HCT116 (cell line): ENCODE data around the gene RIN3. TPM values are rescaled to one million over a fixed set of nuclear protein-coding genes. Genes with fewer than 3 reads are reported as not detected.

ENCODE experiments used
- ATAC-seq: fragments of 200-7000 bp; cut with Tn5 transposase; 2 replicates; pipeline ENCODE4 v1.9.1; 2020; ENCODE audit warnings: mild to moderate bottlenecking, moderate library complexity
- BruUV-seq: library from RNA; stranded (reverse); fragments of 400-500 nt; replicated peaks from 2 replicates; lab custom pipeline; 2021; lab: Mats Ljungman, UMichigan
- CTCF ChIA-PET: fragments of 300-600 bp; sonication (Branson Sonifier 250); formaldehyde crosslinking; loops from one replicate; lab custom pipeline; 2021; ENCODE audit warnings: antibody characterized with exemption; lab: Charles Lee
- POLR2A ChIA-PET: fragments of 300-600, 350-600 bp; sonication (Branson Sonifier 250); formaldehyde crosslinking; loops from one replicate; lab custom pipeline; 2021; ENCODE audit warnings: antibody characterized with exemption; lab: Charles Lee
- RAD21 ChIA-PET, 2 experiments: fragments of 300-600 bp; sonication (Branson Sonifier 250); formaldehyde crosslinking; loops; one replicate each; lab custom pipeline; 2023; ENCODE audit warnings: low total read pairs in 2 of 2; ENCODE audit not compliant: uncharacterized antibody in 2 of 2, unreplicated experiment in 2 of 2, low non-redundant PET in 1 of 2; lab: Charles Lee
- DNase-seq: peaks from one replicate; pipeline ENCODE4 v3.0.0-alpha.2; 2010; ENCODE audit warnings: low read depth, low spot score
- H2AFZ ChIP-seq: fragments of 200-600 bp; shearing (Covaris generic), sonication (generic); 2 replicates; pipeline ENCODE4 v1.6.1; 2017; ENCODE audit warnings: low read depth, mixed run types, mixed read lengths, antibody characterized with exemption, low read length; ENCODE audit not compliant: poor library complexity, severe bottlenecking
- H3K27ac ChIP-seq: 2 replicates; pipeline ENCODE4 v1.5.1; 2012; ENCODE audit warnings: low read depth, low read length
- H3K27me3 ChIP-seq: fragments of 200-600 bp; sonication (generic); 2 replicates; pipeline ENCODE4 v1.6.1; 2016; ENCODE audit warnings: mixed run types, low read length, mixed read lengths; ENCODE audit not compliant: insufficient read depth
- H3K36me3 ChIP-seq, 2 experiments: fragments of 200-500 bp in 1 of 2; fragments of 200-600 bp in 1 of 2; sonication (Bioruptor generic) in 1 of 2; sonication (generic) in 1 of 2; 2 replicates each; pipeline versions ENCODE4 v1.5.1 to v1.6.1; 2014 to 2016; ENCODE audit warnings: low read length in 2 of 2, inconsistent platforms in 1 of 2, mixed read lengths in 1 of 2, mixed run types in 1 of 2; ENCODE audit not compliant: insufficient read depth in 2 of 2, control insufficient read depth in 1 of 2
- H3K4me1 ChIP-seq, 2 experiments: fragments of 200-600 bp in 1 of 2; sonication (generic) in 1 of 2; 2 replicates each; pipeline versions ENCODE4 v1.5.1 to v1.6.1; 2012 to 2017; ENCODE audit warnings: low read length in 2 of 2, inconsistent platforms in 1 of 2, mild to moderate bottlenecking in 1 of 2, mixed read lengths in 1 of 2, mixed run types in 1 of 2, moderate library complexity in 1 of 2; ENCODE audit not compliant: insufficient read depth in 2 of 2, control insufficient read depth in 1 of 2
- H3K4me2 ChIP-seq: fragments of 200-600 bp; sonication (generic); 2 replicates; pipeline ENCODE4 v1.6.1; 2017; ENCODE audit warnings: mixed run types, low read length, mixed read lengths
- H3K4me3 ChIP-seq, 2 experiments: fragments of 200-600 bp in 1 of 2; sonication (generic) in 1 of 2; replicated peaks in 1 of 2; 2 replicates each; pipeline ENCODE4 v1.5.1; 2011 to 2016; ENCODE audit warnings: low read length in 2 of 2, control low read depth in 1 of 2, low read depth in 1 of 2, mild to moderate bottlenecking in 1 of 2, mixed read lengths in 1 of 2, mixed run types in 1 of 2
- H3K79me2 ChIP-seq: fragments of 200-600 bp; sonication (generic); 2 replicates; pipeline ENCODE4 v1.6.1; 2017; ENCODE audit warnings: mild to moderate bottlenecking, mixed run types, low read length, moderate library complexity, mixed read lengths; ENCODE audit not compliant: insufficient read depth
- H3K9ac ChIP-seq: fragments of 200-600 bp; sonication (generic); 2 replicates; pipeline ENCODE4 v1.6.1; 2016; ENCODE audit warnings: low read length, mixed read lengths
- H3K9me2 ChIP-seq: fragments of 200-600 bp; sonication (generic), shearing (Covaris generic); 2 replicates; pipeline ENCODE4 v1.6.1; 2017; ENCODE audit warnings: mixed run types, mild to moderate bottlenecking, moderate library complexity; ENCODE audit not compliant: insufficient read depth
- H3K9me3 ChIP-seq, 2 experiments: fragments of 200-500 bp in 1 of 2; fragments of 200-600 bp in 1 of 2; sonication (Bioruptor generic) in 1 of 2; sonication (generic) in 1 of 2; 2 replicates each; pipeline ENCODE4 v1.6.1; 2014 to 2017; ENCODE audit warnings: low read length in 2 of 2, mixed read lengths in 2 of 2, inconsistent platforms in 1 of 2, low read depth in 1 of 2, mild to moderate bottlenecking in 1 of 2, mixed run types in 1 of 2, moderate library complexity in 1 of 2; ENCODE audit not compliant: control insufficient read depth in 1 of 2, insufficient read depth in 1 of 2
- H4K20me1 ChIP-seq: fragments of 200-600 bp; sonication (generic), shearing (Covaris generic); 2 replicates; pipeline ENCODE4 v1.6.1; 2017; ENCODE audit warnings: mixed run types, mild to moderate bottlenecking, moderate library complexity; ENCODE audit not compliant: insufficient read depth
- ATF3 ChIP-seq: IDR thresholded peaks from 2 replicates; pipeline ENCODE4 v1.6.1; 2012
- CBX3 ChIP-seq: IDR thresholded peaks from 2 replicates; pipeline ENCODE4 v1.6.1; 2012; ENCODE audit warnings: low read depth
- CEBPB ChIP-seq: IDR thresholded peaks from 2 replicates; pipeline ENCODE4 v1.6.1; 2012; ENCODE audit warnings: low read depth
- CTCF ChIP-seq, 3 experiments: fragments of 200-600 bp in 1 of 3; sonication (generic) in 1 of 3; IDR thresholded peaks in 2 of 3; conservative IDR thresholded peaks in 1 of 3; 2 replicates each; pipeline ENCODE4 v1.5.1; 2012 to 2017; ENCODE audit warnings: low read depth in 2 of 3, low read length in 2 of 3, antibody characterized with exemption in 1 of 3, borderline replicate concordance in 1 of 3, control low read depth in 1 of 3, mild to moderate bottlenecking in 1 of 3, mixed read lengths in 1 of 3, mixed run types in 1 of 3, moderate library complexity in 1 of 3; ENCODE audit not compliant: insufficient read depth in 1 of 3
- EGR1 ChIP-seq: IDR thresholded peaks from 2 replicates; pipeline ENCODE4 v1.6.1; 2012; ENCODE audit warnings: low read depth
- ELF1 ChIP-seq: IDR thresholded peaks from 2 replicates; pipeline ENCODE4 v1.6.1; 2012; ENCODE audit warnings: low read depth, borderline replicate concordance
- EZH2 ChIP-seq: fragments of 200-600 bp; sonication (generic); IDR thresholded peaks from 2 replicates; pipeline ENCODE4 v1.6.1; 2017; ENCODE audit warnings: antibody characterized with exemption, mixed run types
- EZH2phosphoT487 ChIP-seq: fragments of 200-600 bp; IDR thresholded peaks from 2 replicates; pipeline ENCODE4 v1.6.1; 2018; ENCODE audit warnings: antibody characterized with exemption, borderline replicate concordance
- FOSL1 ChIP-seq: IDR thresholded peaks from 2 replicates; pipeline ENCODE4 v1.6.1; 2012; ENCODE audit warnings: low read depth
- JUND ChIP-seq: IDR thresholded peaks from 2 replicates; pipeline ENCODE4 v1.6.1; 2012
- POLR2AphosphoS5 ChIP-seq: IDR thresholded peaks from 2 replicates; pipeline ENCODE4 v1.6.1; 2011; ENCODE audit warnings: mild to moderate bottlenecking, low read depth, low read length, moderate library complexity
- RAD21 ChIP-seq: IDR thresholded peaks from 2 replicates; pipeline ENCODE4 v1.6.1; 2012; ENCODE audit warnings: low read depth, mild to moderate bottlenecking
- REST ChIP-seq: IDR thresholded peaks from 2 replicates; pipeline ENCODE4 v1.6.1; 2012; ENCODE audit warnings: low read depth
- SP1 ChIP-seq: IDR thresholded peaks from 2 replicates; pipeline ENCODE4 v1.6.1; 2012; ENCODE audit warnings: low read depth
- SRF ChIP-seq: IDR thresholded peaks from 2 replicates; pipeline ENCODE4 v1.6.1; 2012; ENCODE audit warnings: low read depth
- TCF7L2 ChIP-seq: IDR thresholded peaks from 2 replicates; pipeline ENCODE4 v1.7.0; 2011; ENCODE audit warnings: borderline replicate concordance, inconsistent platforms; ENCODE audit not compliant: insufficient read depth, insufficient read length; ENCODE audit errors: extremely low read depth
- YY1 ChIP-seq: IDR thresholded peaks from 2 replicates; pipeline ENCODE4 v1.6.1; 2011; ENCODE audit warnings: low read length, low read depth, moderate library complexity, mild to moderate bottlenecking; ENCODE audit not compliant: insufficient replicate concordance; ENCODE audit errors: extremely low read depth
- ZBTB33 ChIP-seq: IDR thresholded peaks from 2 replicates; pipeline ENCODE4 v1.6.1; 2011; ENCODE audit warnings: mild to moderate bottlenecking, low read length, moderate library complexity; ENCODE audit not compliant: insufficient replicate concordance; ENCODE audit errors: extremely low read depth
- ZNF274 ChIP-seq: fragments of 200-500 bp; sonication (Bioruptor generic); IDR thresholded peaks from 2 replicates; pipeline ENCODE4 v1.6.1; 2014; ENCODE audit warnings: mild to moderate bottlenecking, low read depth, low read length, inconsistent platforms
- intact Hi-C: fragments of 100-400 bp; cut with micrococcal nuclease; formaldehyde crosslinking; loops from 2 replicates; pipeline ENCODE4 v1.10.0; 2022
- total RNA-seq: library from RNA; stranded (reverse); gene quantifications from one replicate; pipeline ENCODE4 v1.2.1, GENCODE V29; 2021; ENCODE audit not compliant: unreplicated experiment

RIN3 gene
- total RNA-seq, 1 experiment from 2014 or later = 22.2 TPM

DNA sequence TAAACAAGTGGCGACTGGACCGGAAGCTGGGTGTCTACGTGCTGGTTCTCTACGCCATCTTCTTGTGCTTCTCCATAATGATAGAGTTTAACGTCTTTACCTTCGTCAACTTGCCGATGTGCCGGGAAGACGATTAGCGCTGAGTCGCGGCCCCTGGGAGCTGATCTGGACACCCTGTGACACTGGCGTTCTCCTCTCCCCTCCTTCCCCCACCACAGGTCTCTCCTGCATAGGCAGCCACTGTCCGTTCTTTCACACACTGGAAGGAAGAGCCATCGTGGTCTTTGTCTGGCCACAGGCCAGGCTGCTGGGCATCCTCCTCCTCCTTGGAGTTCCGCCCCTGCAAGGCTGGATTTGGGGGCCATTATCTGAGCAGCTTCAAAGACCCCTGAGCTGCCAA, 20.1 kb upstream of the RIN3 start:
- Histone ChIP-seq H3K9ac (no peak overlapping the region), H2AFZ (no peak overlapping the region), H3K9me3 (no peaks in the 10 kb centered on the region), H4K20me1 (no peaks in the 10 kb centered on the region), H3K27me3 (no peaks in the 10 kb centered on the region), H3K4me2 (no peak overlapping the region), H3K4me1 (no peaks in the 10 kb centered on the region), H3K27ac (no peak overlapping the region), H3K36me3 (no peaks in the 10 kb centered on the region), H3K4me3 (no peak overlapping the region), H3K79me2 (no peaks in the 10 kb centered on the region), H3K9me2 (no peaks in the 10 kb centered on the region)
- DNase-seq (no peak), ATAC-seq (no peak)
- BruUV-seq = no TSS peak
- TF ChIP-seq YY1 = no peak
- no peak for TF ChIP-seq POLR2AphosphoS5
- no peak for TF ChIP-seq SP1
- no peak for TF ChIP-seq ELF1
- no peak for TF ChIP-seq CBX3
- TF ChIP-seq ATF3 = no peak
- no peak for TF ChIP-seq RAD21
- no peak for TF ChIP-seq TCF7L2
- TF ChIP-seq EZH2 = no peak
- no peak for TF ChIP-seq ZBTB33
- no peak for TF ChIP-seq EZH2phosphoT487
- TF ChIP-seq ZNF274 = no peak
- no peak for TF ChIP-seq JUND
- TF ChIP-seq CTCF (IDR thresholded peaks at IDR 0.05 in 2 of 3, conservative IDR thresholded peaks at IDR 0.05 in 1 of 3; ENCODE audit: borderline replicate concordance in 1 of 3, insufficient read depth in 1 of 3, low read depth in 2 of 3, low read length in 2 of 3) = no peak
- no peak for TF ChIP-seq FOSL1
- no peak for TF ChIP-seq EGR1
- no peak for TF ChIP-seq CEBPB
- no peak for TF ChIP-seq REST
- TF ChIP-seq SRF = no peak
- ChIA-PET RAD21 (no interaction called here), POLR2A (no interaction called here), CTCF (no interaction called here)
- intact Hi-C loops = no loop called here
